DND-41 (cell line): Measurements from ENCODE around the gene OR2D3.

Source experiments
- CTCF ChIP-seq: IDR thresholded peaks from 2 replicates; pipeline ENCODE4 v1.5.1; 2012; ENCODE audit warnings: borderline replicate concordance, low read length, moderate library complexity, mild to moderate bottlenecking; ENCODE audit not compliant: poor library complexity, severe bottlenecking; ENCODE audit errors: extremely low read depth
- EZH2 ChIP-seq: IDR thresholded peaks from 3 replicates; pipeline ENCODE4 v1.6.1; 2012; ENCODE audit warnings: borderline replicate concordance, low read depth, mild to moderate bottlenecking, moderate library complexity, low read length, inconsistent platforms; ENCODE audit not compliant: severe bottlenecking

GRCh38 chr11:6925636-6926207 lies 4.9 kb downstream of the OR2D3 start:
- TF ChIP-seq CTCF (no peak), EZH2 (no peak)
